ENCODE data around the gene COL25A1.

COL25A1 gene

DNA sequence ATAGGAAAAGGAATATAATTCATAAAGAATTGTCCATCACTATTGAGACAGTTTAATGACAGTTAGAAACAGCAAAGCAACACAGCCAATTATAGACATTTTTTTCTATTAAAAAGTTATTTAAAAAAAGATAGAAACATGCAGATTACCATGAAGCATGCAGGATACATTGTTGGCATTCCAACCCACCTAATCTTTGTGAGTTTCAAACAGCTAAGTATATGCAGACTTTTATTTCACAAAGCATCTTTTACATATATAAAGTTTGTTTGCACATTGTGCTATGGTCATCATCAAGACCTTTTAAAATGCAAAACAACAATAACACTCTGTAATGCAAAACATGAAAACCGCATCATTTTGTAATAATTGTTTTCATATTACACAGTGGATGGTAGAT, 413.7 kb downstream of the COL25A1 start:
- Histone ChIP-seq H3K4me2 (ENCODE audit: low read length) (no peak overlapping the region), H3K9ac (ENCODE audit: low read length) (no peak overlapping the region), H3K27ac (ENCODE audit: low read length) (no peak overlapping the region), H3K27me3 (ENCODE audit: low read depth, low read length) (no peaks in the 10 kb centered on the region), H3K4me3 (ENCODE audit: low read length) (no peak overlapping the region), H2AFZ (ENCODE audit: low read depth, low read length) (no peak overlapping the region), H3K79me2 (ENCODE audit: low read length) (no peaks in the 10 kb centered on the region), H3K4me1 (ENCODE audit: low read length) (no peaks in the 10 kb centered on the region), H3K9me3 (ENCODE audit: insufficient read depth, low read length) (no peaks in the 10 kb centered on the region), H3K36me3 (replicated peaks; ENCODE audit: low read depth, low read length) (no peaks in the 10 kb centered on the region), H4K20me1 (ENCODE audit: insufficient read depth, low read length) (no peaks in the 10 kb centered on the region)
- TF ChIP-seq EZH2phosphoT487 (IDR thresholded peaks at IDR 0.05; ENCODE audit: low read depth) = no peak
- TF ChIP-seq, protein P1, sequence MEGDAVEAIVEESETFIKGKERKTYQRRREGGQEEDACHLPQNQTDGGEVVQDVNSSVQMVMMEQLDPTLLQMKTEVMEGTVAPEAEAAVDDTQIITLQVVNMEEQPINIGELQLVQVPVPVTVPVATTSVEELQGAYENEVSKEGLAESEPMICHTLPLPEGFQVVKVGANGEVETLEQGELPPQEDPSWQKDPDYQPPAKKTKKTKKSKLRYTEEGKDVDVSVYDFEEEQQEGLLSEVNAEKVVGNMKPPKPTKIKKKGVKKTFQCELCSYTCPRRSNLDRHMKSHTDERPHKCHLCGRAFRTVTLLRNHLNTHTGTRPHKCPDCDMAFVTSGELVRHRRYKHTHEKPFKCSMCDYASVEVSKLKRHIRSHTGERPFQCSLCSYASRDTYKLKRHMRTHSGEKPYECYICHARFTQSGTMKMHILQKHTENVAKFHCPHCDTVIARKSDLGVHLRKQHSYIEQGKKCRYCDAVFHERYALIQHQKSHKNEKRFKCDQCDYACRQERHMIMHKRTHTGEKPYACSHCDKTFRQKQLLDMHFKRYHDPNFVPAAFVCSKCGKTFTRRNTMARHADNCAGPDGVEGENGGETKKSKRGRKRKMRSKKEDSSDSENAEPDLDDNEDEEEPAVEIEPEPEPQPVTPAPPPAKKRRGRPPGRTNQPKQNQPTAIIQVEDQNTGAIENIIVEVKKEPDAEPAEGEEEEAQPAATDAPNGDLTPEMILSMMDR (IDR thresholded peaks at IDR 0.05; ENCODE audit: low read depth, low read length) = no peak

DNA sequence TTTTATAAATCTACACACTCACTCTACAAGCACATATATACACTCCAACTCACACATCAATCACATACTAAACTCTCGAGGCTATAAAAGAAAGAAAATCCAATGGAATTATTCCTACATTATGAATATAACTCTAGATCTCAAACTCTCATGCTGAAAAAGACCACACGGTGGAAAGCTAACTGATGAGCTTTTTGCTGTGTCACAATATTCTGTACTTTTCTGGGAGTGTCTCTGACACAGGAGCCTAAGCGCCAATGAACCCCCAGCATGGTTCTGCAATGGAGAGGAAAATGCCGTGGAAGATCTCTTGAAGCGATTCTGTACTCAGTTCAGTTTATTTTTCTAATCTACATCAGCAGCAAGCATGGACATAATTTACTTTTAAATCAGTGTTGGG, 415.4 kb downstream of the COL25A1 start:
- Histone ChIP-seq H3K27ac (ENCODE audit: low read length) (no peak overlapping the region), H3K27me3 (ENCODE audit: low read depth, low read length) (no peaks in the 10 kb centered on the region), H3K9me3 (ENCODE audit: insufficient read depth, low read length) (no peaks in the 10 kb centered on the region), H4K20me1 (ENCODE audit: insufficient read depth, low read length) (no peaks in the 10 kb centered on the region), H3K4me1 (ENCODE audit: low read length) (no peaks in the 10 kb centered on the region), H2AFZ (ENCODE audit: low read depth, low read length) (no peak overlapping the region), H3K4me2 (ENCODE audit: low read length) (no peak overlapping the region), H3K9ac (ENCODE audit: low read length) (no peak overlapping the region), H3K79me2 (ENCODE audit: low read length) (no peaks in the 10 kb centered on the region), H3K36me3 (replicated peaks; ENCODE audit: low read depth, low read length) (no peaks in the 10 kb centered on the region), H3K4me3 (ENCODE audit: low read length) (no peak overlapping the region)
- TF ChIP-seq EZH2phosphoT487 (IDR thresholded peaks at IDR 0.05; ENCODE audit: low read depth) = no peak
- TF ChIP-seq, protein P1 (IDR thresholded peaks at IDR 0.05; ENCODE audit: low read depth, low read length) = no peak

DNA sequence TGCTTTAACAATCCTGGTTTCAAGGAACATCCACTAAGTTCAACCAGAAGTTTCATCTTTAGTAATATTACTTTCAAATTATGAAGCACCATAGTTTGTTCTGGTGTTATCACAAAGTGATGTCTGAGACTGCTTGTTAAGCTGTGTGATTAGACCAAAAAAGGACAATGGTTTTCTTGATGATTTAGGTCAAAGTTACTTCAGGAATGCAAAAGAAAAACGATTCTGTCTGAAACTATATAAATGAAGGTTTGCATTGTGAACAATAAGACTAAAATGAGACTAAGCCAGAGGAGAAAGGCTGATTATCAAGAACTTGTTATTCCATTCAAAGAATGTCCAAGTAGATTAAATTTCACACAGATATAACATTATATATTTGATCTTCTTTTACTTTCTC, 417.2 kb downstream of the COL25A1 start:
- TF ChIP-seq, protein P1 (IDR thresholded peaks at IDR 0.05; ENCODE audit: low read depth, low read length) = no peak
- Histone ChIP-seq H3K27ac (ENCODE audit: low read length) (no peak overlapping the region), H2AFZ (ENCODE audit: low read depth, low read length) (no peak overlapping the region), H3K4me1 (ENCODE audit: low read length) (no peaks in the 10 kb centered on the region), H3K9ac (ENCODE audit: low read length) (no peak overlapping the region), H3K4me3 (ENCODE audit: low read length) (no peak overlapping the region), H4K20me1 (ENCODE audit: insufficient read depth, low read length) (no peaks in the 10 kb centered on the region), H3K27me3 (ENCODE audit: low read depth, low read length) (no peaks in the 10 kb centered on the region), H3K9me3 (ENCODE audit: insufficient read depth, low read length) (no peaks in the 10 kb centered on the region), H3K79me2 (ENCODE audit: low read length) (no peaks in the 10 kb centered on the region), H3K36me3 (replicated peaks; ENCODE audit: low read depth, low read length) (no peaks in the 10 kb centered on the region), H3K4me2 (ENCODE audit: low read length) (no peak overlapping the region)

DNA sequence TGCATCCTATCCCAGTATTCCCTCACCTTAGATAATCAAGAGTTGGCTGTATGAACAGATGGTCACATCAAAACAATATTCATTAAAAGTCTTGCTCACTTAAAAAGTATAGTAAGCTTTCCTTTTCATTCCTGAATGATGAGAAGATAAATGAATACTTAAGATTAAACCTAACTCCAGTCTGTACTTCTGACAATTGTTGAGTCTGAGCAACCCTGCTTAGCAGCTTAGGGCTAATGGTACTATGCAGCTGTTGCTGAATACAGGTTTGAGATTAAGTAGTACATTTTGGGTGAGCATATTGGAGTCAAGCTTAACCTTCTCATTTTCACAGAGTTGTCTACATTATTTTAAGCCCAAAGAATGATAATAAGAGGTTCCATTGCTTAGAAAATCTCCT, 417.9 kb downstream of the COL25A1 start:
- H3K4me1 ChIP-seq (ENCODE audit: low read length) = no peaks in the 10 kb centered on the region
- no peak overlapping the region for H3K27ac ChIP-seq (ENCODE audit: low read length)
- H3K9ac ChIP-seq (ENCODE audit: low read length) = no peak overlapping the region
- no peak overlapping the region for H3K4me3 ChIP-seq (ENCODE audit: low read length)
- H3K4me2 ChIP-seq (ENCODE audit: low read length) = no peak overlapping the region
- TF ChIP-seq, protein P1 (IDR thresholded peaks at IDR 0.05; ENCODE audit: low read depth, low read length) = no peak
- no peak for TF ChIP-seq EZH2phosphoT487 (IDR thresholded peaks at IDR 0.05; ENCODE audit: low read depth)
- H3K36me3 ChIP-seq (replicated peaks; ENCODE audit: low read depth, low read length) = no peaks in the 10 kb centered on the region
- H3K9me3 ChIP-seq (ENCODE audit: insufficient read depth, low read length) = no peaks in the 10 kb centered on the region
- no peak overlapping the region for H2AFZ ChIP-seq (ENCODE audit: low read depth, low read length)
- no peaks in the 10 kb centered on the region for H3K27me3 ChIP-seq (ENCODE audit: low read depth, low read length)
- no peaks in the 10 kb centered on the region for H3K79me2 ChIP-seq (ENCODE audit: low read length)
- no peaks in the 10 kb centered on the region for H4K20me1 ChIP-seq (ENCODE audit: insufficient read depth, low read length)
